H9 (cell line): Measurements from ENCODE around the gene ASB15. TPM values are rescaled to one million over a fixed set of nuclear protein-coding genes. Genes with fewer than 3 reads are reported as not detected.

Experiments
- DNase-seq: peaks from one replicate; pipeline ENCODE4 v3.0.0-alpha.2; 2017
- H2AFZ ChIP-seq: one replicate; pipeline ENCODE4 v1.6.1; 2013; ENCODE audit warnings: mild to moderate bottlenecking, low read length, control low read depth, moderate library complexity
- H2AK5ac ChIP-seq: 2 replicates; pipeline ENCODE4 v1.6.1; 2013; ENCODE audit warnings: low read length, control low read depth, mixed read lengths; ENCODE audit not compliant: insufficient read length
- H2BK120ac ChIP-seq: one replicate; pipeline ENCODE4 v1.6.1; 2013; ENCODE audit warnings: low read depth, mild to moderate bottlenecking, low read length, control low read depth, inconsistent platforms; ENCODE audit not compliant: poor library complexity, severe bottlenecking
- H2BK12ac ChIP-seq: 2 replicates; pipeline ENCODE4 v1.6.1; 2013; ENCODE audit warnings: low read length, control low read depth, mixed read lengths, low read depth; ENCODE audit not compliant: insufficient read length
- H2BK15ac ChIP-seq: 2 replicates; pipeline ENCODE4 v1.6.1; 2013; ENCODE audit warnings: low read depth, low read length, control low read depth
- H2BK20ac ChIP-seq: one replicate; pipeline ENCODE4 v1.6.1; 2013; ENCODE audit warnings: low read depth, mild to moderate bottlenecking, low read length, control low read depth, inconsistent platforms; ENCODE audit not compliant: poor library complexity, severe bottlenecking
- H2BK5ac ChIP-seq: 2 replicates; pipeline ENCODE4 v1.6.1; 2013; ENCODE audit warnings: low read length, control low read depth, mixed read lengths; ENCODE audit not compliant: insufficient read length
- H3K14ac ChIP-seq: 2 replicates; pipeline ENCODE4 v1.6.1; 2013; ENCODE audit warnings: low read length, control low read depth; ENCODE audit not compliant: insufficient read depth
- H3K18ac ChIP-seq: 2 replicates; pipeline ENCODE4 v1.6.1; 2013; ENCODE audit warnings: low read depth, mild to moderate bottlenecking, mixed read lengths, low read length, control low read depth; ENCODE audit not compliant: insufficient read length
- H3K23ac ChIP-seq: 2 replicates; pipeline ENCODE4 v1.6.1; 2013; ENCODE audit warnings: low read length, control low read depth, mixed read lengths, low read depth; ENCODE audit not compliant: insufficient read length
- H3K23me2 ChIP-seq: 2 replicates; pipeline ENCODE4 v1.6.1; 2013; ENCODE audit warnings: low read depth, mild to moderate bottlenecking, mixed read lengths, low read length, control low read depth; ENCODE audit not compliant: insufficient read length, poor library complexity, severe bottlenecking
- H3K27ac ChIP-seq: 2 replicates; pipeline ENCODE4 v1.5.1; 2013; ENCODE audit warnings: low read length, control low read depth, mixed read lengths, low read depth; ENCODE audit not compliant: insufficient read length
- H3K27me3 ChIP-seq: 2 replicates; pipeline ENCODE4 v1.6.1; 2013; ENCODE audit warnings: low read length, control low read depth, inconsistent platforms; ENCODE audit not compliant: insufficient read depth
- H3K4ac ChIP-seq: 2 replicates; pipeline ENCODE4 v1.6.1; 2013; ENCODE audit warnings: low read depth, mild to moderate bottlenecking, control low read depth, inconsistent platforms, low read length, moderate library complexity
- H3K4me1 ChIP-seq: 2 replicates; pipeline ENCODE4 v1.6.1; 2013; ENCODE audit warnings: low read length, control low read depth, inconsistent platforms; ENCODE audit not compliant: insufficient read depth
- H3K4me2 ChIP-seq: 2 replicates; pipeline ENCODE4 v1.6.1; 2013; ENCODE audit warnings: low read length, control low read depth, mixed read lengths; ENCODE audit not compliant: insufficient read length, insufficient read depth
- H3K56ac ChIP-seq: 2 replicates; pipeline ENCODE4 v1.6.1; 2013; ENCODE audit warnings: low read depth, mild to moderate bottlenecking, mixed read lengths, low read length, control low read depth; ENCODE audit not compliant: insufficient read length
- H3K79me1 ChIP-seq: 2 replicates; pipeline ENCODE4 v1.6.1; 2013; ENCODE audit warnings: low read depth, mild to moderate bottlenecking, moderate library complexity, low read length, control low read depth, inconsistent platforms; ENCODE audit not compliant: insufficient read depth, poor library complexity, severe bottlenecking
- H3K79me2 ChIP-seq: 2 replicates; pipeline ENCODE4 v1.6.1; 2013; ENCODE audit warnings: low read length, control low read depth, inconsistent platforms; ENCODE audit not compliant: insufficient read depth
- H3K9ac ChIP-seq: 2 replicates; pipeline ENCODE4 v1.6.1; 2013; ENCODE audit warnings: low read length, control low read depth, mixed read lengths; ENCODE audit not compliant: insufficient read length; ENCODE audit errors: extremely low read depth
- H3K9me3 ChIP-seq: one replicate; pipeline ENCODE4 v1.6.1; 2013; ENCODE audit warnings: low read depth, low read length, inconsistent platforms; ENCODE audit not compliant: control insufficient read depth
- H3T11ph ChIP-seq: one replicate; pipeline ENCODE4 v1.6.1; 2013; ENCODE audit warnings: mild to moderate bottlenecking, low read length, control low read depth, inconsistent platforms
- H4K20me1 ChIP-seq: one replicate; pipeline ENCODE4 v1.6.1; 2013; ENCODE audit not compliant: control insufficient read depth, insufficient read length, insufficient read depth
- H4K5ac ChIP-seq: 2 replicates; pipeline ENCODE4 v1.6.1; 2013; ENCODE audit warnings: low read depth, mild to moderate bottlenecking, mixed read lengths, low read length, control low read depth; ENCODE audit not compliant: insufficient read length
- H4K8ac ChIP-seq: replicated peaks from 2 replicates; pipeline ENCODE4 v1.6.1; 2013; ENCODE audit warnings: low read length, control low read depth, mixed read lengths, low read depth; ENCODE audit not compliant: insufficient read length
- H4K91ac ChIP-seq: 2 replicates; pipeline ENCODE4 v1.6.1; 2013; ENCODE audit warnings: low read depth, mild to moderate bottlenecking, moderate library complexity, mixed read lengths, low read length, control low read depth; ENCODE audit not compliant: insufficient read length
- H3K27ac Mint-ChIP-seq, 3 experiments: 2 replicates in 2 of 3; 3 replicates in 1 of 3; pipeline ENCODE4 v1.8.0; 2020 to 2021; ENCODE audit warnings: mixed read lengths in 3 of 3, mild to moderate bottlenecking in 1 of 3, moderate library complexity in 1 of 3
- H3K27me3 Mint-ChIP-seq: 2 replicates; pipeline ENCODE4 v1.8.0; 2021; ENCODE audit warnings: low read depth, mild to moderate bottlenecking, moderate library complexity, mixed read lengths
- H3K36me3 Mint-ChIP-seq, 3 experiments: 2 replicates in 2 of 3; 3 replicates in 1 of 3; pipeline ENCODE4 v1.8.0; 2020 to 2021; ENCODE audit warnings: low read depth in 3 of 3, mixed read lengths in 3 of 3; ENCODE audit not compliant: insufficient read depth in 1 of 3
- H3K4me1 Mint-ChIP-seq, 2 experiments: 2 replicates each; pipeline ENCODE4 v1.8.0; 2020; ENCODE audit warnings: mixed read lengths in 2 of 2
- H3K4me3 Mint-ChIP-seq, 2 experiments: 2 replicates in 1 of 2; 3 replicates in 1 of 2; pipeline ENCODE4 v1.8.0; 2020 to 2021; ENCODE audit warnings: mild to moderate bottlenecking in 2 of 2, mixed read lengths in 2 of 2, moderate library complexity in 1 of 2
- H3K9me3 Mint-ChIP-seq, 2 experiments: 2 replicates in 1 of 2; 3 replicates in 1 of 2; pipeline ENCODE4 v1.8.0; 2020; ENCODE audit warnings: mild to moderate bottlenecking in 2 of 2, mixed read lengths in 2 of 2, moderate library complexity in 1 of 2
- CTCF ChIP-seq: fragments of 200-600 bp; sonication (generic); conservative IDR thresholded peaks from 3 replicates; pipeline ENCODE4 v1.8.0; 2021; ENCODE audit warnings: antibody characterized with exemption, mild to moderate bottlenecking
- WGBS: extraction: QIAGEN DNeasy Blood & Tissue Kit; methylation state at CpG from one replicate; pipeline ENCODE4 v1.1.7; 2013; ENCODE audit warnings: missing lambda C conversion rate, low lambda C conversion rate, mixed read lengths; ENCODE audit not compliant: insufficient read length; ENCODE audit errors: extremely low coverage; 5-methylcytosine and 5-hydroxymethylcytosine counted together
- total RNA-seq: library from RNA; stranded (reverse); gene quantifications from 2 replicates; pipeline ENCODE4 v1.2.1, GENCODE V29; 2021

ASB15 gene
- total RNA-seq, 1 experiment from 2014 or later: not detected

DNA sequence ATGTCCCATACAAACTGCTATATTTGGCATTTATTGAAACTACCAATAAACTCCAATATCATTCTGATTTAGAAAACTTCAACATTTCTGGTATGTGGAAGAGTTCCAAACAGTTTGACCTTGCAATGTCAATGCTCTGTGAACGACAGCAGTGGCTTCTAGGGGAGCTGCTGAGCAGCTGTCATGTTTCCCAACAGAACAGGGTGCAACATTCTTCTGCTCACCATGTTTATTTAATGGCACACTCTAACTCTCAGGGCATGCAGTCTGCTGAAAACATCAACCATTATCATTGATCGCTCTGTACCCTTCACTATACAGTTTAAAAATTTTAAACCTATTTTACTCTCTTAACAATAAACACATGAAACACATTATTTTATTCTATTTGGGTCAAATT lies 79.9 kb downstream of the ASB15 start:
- no peak overlapping the region for H3K14ac ChIP-seq
- no peaks in the 10 kb centered on the region for H3K9me3 ChIP-seq
- Mint-ChIP-seq H3K27ac (no peak overlapping the region), H3K4me1 (peaks cover 5 to 6% of the 10 kb centered on the region in 2 experiments; a peak in 3 of 4 replicates), H3K36me3 (peaks cover 0 to 16% (median 6%) of the 10 kb centered on the region in 3 experiments; a peak in 4 of 7 replicates), H3K9me3 (no peaks in the 10 kb centered on the region), H3K4me3 (no peak overlapping the region), H3K27me3 (no peaks in the 10 kb centered on the region)
- no peak overlapping the region for H3K18ac ChIP-seq
- H3K27ac ChIP-seq: no peak overlapping the region
- no peak overlapping the region for H2BK20ac ChIP-seq
- no peak overlapping the region for H3K4me2 ChIP-seq
- no peak overlapping the region for H2BK5ac ChIP-seq
- no peak overlapping the region for H3T11ph ChIP-seq
- no peak overlapping the region for H3K9ac ChIP-seq
- TF ChIP-seq CTCF: no peak
- no peak overlapping the region for H3K56ac ChIP-seq
- 100% methylated on average over 1 of the region's 2 CpGs for WGBS
- H4K91ac ChIP-seq: no peak overlapping the region
- H3K23me2 ChIP-seq: no peaks in the 10 kb centered on the region
- H4K8ac ChIP-seq: no peak overlapping the region
- H3K4ac ChIP-seq: no peak overlapping the region
- H3K27me3 ChIP-seq: no peaks in the 10 kb centered on the region
- no peaks in the 10 kb centered on the region for H4K20me1 ChIP-seq
- no peak overlapping the region for H2BK12ac ChIP-seq
- no peak overlapping the region for H4K5ac ChIP-seq
- no peak overlapping the region for H2BK15ac ChIP-seq
- H2AK5ac ChIP-seq: no peak overlapping the region
- no peak for DNase-seq
- no peak overlapping the region for H2BK120ac ChIP-seq
- no peaks in the 10 kb centered on the region for H3K4me1 ChIP-seq
- H3K79me2 ChIP-seq: no peaks in the 10 kb centered on the region
- no peak overlapping the region for H2AFZ ChIP-seq
- no peak overlapping the region for H3K23ac ChIP-seq
- H3K79me1 ChIP-seq: no peaks in the 10 kb centered on the region
